Amniotic epithelial cell (primary cell): Measurements from ENCODE around the gene PTPRG.
A peak's percentile ranks its signal among the peaks of the same experiment; 100 is the strongest.
"Not testable (repeated sequence)": the region's sequence is repeated elsewhere in the genome, so short reads cannot be mapped to it uniquely, and the experiment has no call there.

Experiments
- DNase-seq: peaks from one replicate; pipeline ENCODE4 v3.0.0-alpha.2; 2010; ENCODE audit warnings: low read depth

PTPRG gene

DNA sequence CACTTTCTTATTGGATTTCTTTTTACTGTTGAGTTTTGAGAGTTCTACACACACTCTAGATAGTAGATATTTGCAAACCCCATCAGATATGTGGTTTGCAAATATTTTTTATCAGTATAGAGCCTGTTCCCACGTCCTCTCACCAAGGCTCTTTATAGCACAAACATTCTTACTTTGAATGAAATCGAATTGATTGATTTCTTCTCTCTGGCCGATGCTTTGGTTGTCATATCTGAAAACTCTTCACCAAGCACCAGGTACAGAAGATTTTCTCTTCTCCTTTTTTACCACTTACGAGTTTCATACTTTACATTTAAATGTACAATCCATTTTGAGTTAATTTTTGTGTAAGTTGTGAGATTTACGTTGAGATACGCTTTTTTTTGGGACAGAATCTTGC lies 163.4 kb downstream of the PTPRG start:
- DNase-seq = no peak

DNA sequence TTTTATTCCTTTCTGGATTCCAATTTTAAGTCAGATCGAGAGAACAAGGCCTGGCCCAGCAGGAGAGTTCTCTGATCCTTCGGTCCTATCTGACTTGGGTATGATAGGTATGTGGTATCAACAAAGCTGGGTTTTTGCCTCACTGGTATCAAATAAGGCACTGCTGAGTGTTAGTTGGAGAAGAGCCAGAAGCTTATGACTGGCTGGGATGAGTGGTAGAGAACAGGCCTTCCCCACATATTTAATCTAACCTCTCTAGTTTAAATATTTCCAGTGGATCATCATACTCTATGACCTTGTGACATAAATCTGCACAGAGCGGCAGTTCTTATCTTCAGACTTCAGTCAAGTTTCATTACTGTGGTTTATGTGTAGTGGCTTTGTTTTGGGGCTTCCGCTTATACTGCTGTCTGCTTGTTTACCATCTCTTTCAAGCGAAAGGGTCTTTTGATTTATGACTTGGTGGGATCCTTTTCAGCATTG lies 164.5 kb downstream of the PTPRG start:
- peak; percentile 91 for DNase-seq

DNA sequence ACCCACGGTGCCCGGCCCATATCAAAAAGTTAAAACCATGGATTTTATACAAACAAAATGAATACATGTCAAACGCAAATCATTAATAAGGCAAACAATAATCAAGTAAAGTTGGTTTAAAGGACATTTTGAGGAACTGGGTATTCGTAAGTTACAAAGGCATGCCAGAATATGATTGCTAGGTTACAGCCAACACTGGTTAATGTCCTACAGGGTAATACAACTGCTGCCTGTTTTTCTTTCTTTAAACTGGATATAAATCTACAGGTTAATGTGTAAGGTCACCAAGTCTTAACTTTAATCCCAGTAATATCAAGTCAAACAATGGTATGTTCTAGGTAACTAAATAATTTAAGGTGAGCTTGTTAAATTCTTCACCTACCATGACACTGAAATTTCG lies 166.1 kb downstream of the PTPRG start:
- no peak for DNase-seq

DNA sequence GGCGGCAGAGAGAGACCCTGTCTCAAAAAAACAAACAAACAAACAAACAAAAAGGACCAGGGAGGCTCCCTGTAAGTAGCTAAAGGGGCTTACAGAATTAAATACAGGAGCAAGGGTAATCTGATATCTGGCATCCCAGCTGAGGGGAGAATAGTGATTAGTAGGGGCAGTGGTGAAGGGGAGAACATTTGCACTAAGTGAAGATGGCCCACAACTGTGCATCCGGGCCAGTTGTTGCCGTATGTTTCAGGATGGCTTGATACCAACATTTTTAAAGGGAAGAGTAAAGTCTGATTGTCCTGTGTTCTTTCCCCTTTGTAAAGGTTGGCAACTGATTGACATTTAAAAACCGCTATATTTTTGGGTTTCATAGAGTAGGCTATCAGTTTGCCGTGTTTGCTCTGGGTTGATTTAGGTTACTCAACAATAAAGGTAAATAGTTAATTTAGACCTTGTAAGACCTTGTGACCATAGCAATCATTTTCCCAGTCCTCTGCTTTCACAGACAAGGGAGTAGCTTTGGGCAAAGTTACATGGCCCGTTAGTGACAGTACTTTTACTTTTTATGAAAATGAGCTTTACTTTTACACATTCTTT lies 167.8 kb downstream of the PTPRG start:
- DNase-seq = no peak

DNA sequence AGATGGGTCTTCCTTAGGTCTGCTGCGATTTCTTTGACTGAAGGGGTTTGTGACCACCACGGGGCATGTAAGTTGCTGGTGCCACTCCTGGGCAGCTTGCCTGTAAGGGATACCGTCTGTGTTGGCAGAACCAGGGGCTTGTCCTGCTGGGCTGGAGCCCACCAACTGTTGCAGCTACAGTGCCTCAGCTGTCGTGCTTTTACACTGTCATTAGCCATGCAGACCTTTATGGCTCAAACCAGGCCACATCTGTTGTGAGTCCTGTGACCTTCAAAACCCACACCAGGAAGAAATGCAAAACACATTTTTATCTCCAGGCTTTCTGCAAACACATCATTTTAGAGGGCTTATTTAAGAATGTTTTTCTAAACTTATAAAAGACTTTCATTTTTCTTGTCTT lies 168.7 kb downstream of the PTPRG start:
- no peak for DNase-seq

DNA sequence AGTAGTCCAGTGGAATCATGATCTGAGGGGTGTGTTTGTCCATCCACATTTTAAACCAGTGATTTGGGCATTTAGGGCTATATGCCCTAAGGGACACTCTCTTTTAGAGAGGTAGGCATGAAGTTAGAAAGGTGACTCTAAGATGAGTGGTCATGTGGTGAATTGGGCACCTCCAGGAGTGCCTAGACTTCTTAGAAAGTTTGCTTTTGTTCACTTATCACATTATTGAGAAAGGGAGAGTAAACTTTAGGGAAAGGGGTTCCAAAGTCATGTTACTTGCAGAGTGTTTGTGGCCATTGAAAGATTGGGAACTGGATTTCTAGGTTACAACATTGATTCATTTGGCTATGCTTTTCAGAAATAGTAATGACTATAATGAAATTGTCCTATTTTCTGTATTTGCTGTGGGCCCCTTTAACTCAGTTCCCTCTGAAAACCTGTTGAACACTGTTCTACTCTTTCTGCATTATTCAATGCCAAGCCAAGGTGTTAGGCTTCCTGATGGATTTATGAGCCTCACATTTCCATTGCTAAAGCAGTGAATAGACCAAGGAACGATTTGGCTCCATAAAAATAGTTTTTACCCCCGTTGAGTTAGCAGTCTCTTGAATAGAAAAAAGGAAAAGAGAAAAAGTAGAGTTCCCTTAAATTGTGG lies 169.3 kb downstream of the PTPRG start:
- DNase-seq = no peak

DNA sequence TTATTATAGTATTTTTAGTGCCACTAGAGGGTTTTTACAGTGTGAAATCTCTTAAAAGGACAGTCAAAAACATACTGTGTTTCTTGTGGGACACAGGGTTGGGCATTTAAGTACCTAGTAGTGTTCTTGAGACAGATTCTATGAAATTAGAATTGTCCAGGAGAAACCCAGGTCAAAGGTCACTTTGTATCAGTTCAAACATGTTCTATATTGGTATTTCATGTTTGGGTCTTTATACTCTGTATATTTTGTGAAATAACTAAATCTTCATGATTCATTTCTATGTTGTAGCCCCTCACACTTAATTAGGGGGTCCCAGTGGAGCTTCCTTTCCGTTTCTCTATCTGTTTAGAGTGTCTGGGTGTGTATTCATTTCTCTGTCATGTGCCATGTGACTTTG lies 171.6 kb downstream of the PTPRG start:
- DNase-seq = no peak

DNA sequence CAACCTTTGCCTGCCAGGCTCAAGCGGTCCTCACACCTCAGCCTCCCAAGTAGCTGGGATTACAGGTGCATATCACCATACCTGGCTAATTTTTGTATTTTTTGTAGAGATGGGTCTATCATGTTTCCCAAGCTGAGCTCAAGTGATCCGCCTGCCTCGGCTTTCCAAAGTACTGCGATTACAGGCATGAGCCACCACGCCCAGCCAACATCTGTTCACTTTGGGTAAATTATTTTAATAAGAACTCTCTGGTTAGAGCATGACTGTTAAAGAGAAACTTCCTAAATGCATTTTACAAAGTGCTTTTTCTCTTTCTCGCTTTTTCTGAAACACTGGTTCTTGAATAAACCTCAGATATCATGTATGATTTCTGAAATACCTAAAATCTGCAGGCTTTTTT lies 172.5 kb downstream of the PTPRG start:
- DNase-seq = no peak

DNA sequence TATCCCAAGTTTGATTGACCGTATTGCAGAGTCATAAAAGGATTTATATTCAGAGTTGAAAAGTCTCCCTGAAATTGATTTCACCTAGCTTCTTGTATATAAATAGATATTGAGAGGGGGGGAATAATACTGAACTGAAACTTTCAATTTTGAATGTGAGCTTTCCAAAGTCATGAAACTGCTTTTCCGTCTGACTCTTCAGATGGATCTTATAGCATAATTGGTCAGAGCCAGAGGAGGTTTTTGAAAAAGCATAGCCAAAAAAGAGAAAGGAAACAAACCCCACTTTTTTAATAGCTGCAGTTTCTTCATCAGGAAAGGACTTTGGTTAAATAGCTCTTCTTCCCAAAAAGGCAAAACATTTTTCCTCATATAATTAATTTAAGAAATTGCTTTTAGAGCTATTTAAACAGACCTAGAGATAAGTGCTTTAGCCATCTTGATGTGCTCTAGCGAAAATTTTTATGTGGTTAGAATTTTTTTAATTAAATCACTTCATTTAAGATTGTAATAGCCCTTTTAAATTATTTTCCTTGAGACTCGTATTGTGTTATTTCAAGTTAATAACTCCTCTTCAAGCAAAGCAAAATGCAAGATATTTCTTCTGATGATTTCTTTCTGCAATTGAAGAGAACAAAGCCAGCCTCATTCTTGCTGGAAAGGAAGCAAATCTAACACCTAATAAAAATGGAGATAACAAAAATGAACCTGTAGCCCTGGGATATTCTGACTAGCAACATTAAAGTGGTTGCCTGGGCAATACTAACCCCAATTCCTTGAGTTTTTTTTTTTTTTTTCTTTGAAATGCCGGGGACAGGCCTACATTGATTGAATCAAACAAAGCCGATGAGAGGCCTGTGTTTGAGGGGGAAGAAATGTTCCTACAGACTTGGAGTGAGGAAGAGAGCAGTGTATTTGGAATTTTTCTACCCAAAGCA lies 173.6 kb downstream of the PTPRG start:
- DNase-seq = no peak

DNA sequence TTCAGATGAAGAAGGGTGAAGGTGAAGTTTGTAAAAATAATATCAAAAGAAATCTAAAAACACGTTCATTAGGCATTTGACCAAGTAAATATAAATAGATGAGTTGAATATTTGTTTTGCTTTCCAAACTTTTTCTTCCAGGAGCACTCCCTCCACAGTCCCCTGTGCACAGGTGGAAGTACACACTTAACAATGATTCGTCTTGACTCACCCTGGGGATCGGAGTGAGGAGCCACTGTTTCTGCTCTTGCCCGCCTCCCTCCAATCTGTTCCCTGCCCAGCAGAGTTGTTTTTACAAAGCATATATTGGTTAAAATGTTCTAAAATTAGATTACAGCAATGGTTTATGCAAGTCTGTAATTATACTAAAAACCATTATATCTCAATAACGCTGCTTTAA lies 175.1 kb downstream of the PTPRG start:
- DNase-seq = no peak

DNA sequence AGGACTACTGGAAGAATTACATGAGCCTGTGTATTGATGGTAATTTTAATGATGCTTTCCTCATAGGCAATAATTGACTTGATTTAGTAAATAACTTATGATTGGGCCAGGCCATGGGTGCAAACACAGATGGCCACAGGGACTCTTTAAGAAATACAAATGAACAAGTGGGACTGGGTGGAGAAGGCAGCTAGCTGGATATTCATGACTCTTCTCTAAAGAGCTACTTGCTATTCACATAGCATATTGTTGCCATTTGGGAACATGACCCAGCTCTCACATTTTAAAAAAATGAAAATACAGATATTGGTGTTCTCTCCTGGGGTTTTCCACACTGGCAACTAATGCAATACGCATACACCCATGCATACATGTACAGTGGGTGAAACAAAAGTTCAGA lies 178.3 kb downstream of the PTPRG start:
- no peak for DNase-seq

DNA sequence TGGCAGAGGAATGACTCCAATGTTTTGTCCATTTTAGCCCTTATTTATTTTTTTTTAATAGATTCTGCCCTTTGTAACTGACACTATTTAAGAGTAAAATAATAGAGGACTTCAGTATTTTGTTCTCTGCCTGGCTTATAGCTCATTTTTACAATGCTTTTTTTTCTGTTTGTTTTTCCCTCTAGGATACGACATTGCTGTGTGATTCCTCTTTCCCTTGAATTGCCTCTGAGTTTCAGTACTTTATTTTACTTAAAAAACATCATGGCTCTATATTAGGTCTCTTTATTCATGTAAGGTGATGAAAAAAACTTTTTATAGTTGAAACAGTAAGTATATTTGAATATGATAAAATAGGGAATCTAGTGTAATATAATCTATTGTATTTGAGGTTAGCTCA lies 179.1 kb downstream of the PTPRG start:
- no peak for DNase-seq

DNA sequence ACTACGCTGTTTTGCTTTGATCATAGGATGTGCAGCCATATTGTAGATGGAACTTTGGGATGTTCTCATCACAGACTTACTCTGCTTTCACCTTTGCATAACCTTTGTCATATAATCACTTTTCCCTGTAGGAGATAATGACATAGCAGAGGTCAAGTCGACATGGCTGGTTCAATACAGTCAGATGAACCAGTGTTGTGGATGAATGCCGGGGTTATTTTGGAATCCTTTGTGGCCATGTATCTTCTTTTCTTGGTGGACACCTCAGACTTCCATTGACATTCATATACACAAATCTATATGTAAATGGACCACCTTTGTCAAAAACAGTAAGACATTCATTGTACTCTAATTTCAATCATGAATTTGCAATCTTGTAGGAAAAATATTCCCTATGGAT lies 180.2 kb downstream of the PTPRG start:
- no peak for DNase-seq

DNA sequence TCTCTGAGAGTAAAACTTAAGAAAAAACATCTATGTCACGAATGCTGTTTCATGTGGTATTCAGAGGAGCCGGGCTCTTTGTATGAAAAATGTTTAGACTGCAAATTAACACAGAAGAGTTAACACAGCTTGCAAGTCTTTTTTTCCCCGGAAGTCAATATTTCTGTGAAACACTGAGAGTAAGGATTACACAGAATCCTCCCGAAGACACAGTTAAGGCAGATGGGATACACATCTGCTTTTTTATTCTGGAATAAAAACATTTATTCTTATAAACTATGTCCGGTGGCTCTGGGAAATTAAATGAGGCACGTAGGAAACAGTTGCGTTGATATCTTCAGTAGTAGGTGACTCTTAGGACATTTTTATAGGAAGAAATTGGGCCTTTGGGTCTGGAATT lies 180.6 kb downstream of the PTPRG start:
- DNase-seq = no peak

DNA sequence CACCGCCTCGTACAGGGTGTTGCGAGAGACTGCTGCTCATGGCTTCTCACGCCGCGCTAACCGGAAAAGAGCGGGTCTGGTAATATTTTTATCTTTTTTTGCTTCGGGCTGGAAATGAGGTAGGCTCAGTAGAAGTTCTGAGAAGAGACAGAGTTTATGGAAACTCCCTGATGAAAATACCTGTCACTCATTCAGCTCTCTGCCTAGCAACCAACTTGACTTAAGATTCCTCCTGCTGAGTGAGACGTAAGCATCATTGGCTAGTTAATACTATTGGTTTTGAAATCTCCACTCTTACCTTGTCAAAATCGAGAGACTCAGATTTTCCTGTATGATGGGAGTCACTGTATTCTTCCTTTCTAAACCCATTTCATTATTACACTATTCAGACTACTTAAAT lies 181.7 kb downstream of the PTPRG start:
- no peak for DNase-seq

DNA sequence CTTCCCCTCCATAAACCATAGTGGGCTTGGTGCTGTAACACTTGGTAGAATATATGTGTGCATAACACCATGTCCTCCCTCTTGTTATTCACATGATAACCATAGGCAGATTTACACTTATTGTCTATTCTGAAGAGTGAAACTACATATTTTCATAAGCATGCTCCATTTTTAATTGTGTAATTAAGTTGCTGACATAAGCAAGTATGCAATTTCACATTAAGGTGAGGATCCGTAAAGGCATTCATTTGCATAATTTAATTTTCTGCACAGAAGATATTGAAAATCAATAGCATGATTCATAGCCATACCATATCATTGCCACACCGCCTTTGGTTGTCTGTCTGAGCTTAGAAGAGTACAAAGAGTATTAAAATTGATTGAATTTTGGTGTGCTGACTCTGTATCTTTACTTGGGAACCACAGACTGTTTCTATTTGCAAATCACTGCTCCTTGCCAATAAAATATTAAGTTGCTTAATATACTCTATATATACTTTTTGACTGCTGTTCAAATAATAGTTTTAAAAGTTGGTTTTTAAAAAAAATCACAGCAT lies 182.4 kb downstream of the PTPRG start:
- no peak for DNase-seq

DNA sequence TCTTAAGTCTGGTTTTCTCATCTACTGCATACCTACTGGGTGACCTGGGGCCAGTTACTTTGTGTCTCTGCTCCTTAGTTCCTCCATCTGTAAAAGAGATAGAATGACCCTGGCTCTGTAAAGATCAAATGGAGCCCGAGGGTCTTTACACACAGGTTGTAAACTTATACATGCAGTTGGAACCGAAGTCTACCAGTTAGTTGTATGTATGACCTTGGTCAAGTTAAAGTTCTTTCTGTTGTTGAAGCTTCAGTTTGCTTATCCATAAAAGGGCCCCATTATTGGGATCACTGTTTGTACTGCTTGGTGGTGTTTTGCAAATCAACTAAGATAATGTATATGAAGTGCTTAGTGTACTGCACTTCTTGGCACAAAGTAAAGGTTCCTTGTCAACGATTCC lies 186.9 kb downstream of the PTPRG start:
- DNase-seq = no peak

DNA sequence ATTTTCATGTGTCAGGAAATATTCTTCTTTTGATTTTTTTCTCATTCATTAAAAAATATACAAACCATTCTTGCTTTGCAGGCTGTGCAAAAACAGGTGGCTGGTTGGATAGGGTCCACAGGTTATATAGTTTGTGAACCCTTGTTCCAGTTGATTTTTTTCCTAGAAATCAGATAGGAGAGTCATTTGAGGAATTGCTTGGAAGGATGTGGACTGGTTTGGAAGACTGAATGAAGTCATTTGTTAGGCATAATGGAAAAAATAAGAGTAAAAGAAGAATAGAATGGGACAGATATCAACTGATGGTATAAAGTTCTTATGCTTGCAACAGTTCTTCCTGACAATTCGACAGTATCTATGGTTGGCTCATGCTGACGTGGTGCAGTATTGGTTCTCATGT lies 189.4 kb downstream of the PTPRG start:
- DNase-seq = no peak

DNA sequence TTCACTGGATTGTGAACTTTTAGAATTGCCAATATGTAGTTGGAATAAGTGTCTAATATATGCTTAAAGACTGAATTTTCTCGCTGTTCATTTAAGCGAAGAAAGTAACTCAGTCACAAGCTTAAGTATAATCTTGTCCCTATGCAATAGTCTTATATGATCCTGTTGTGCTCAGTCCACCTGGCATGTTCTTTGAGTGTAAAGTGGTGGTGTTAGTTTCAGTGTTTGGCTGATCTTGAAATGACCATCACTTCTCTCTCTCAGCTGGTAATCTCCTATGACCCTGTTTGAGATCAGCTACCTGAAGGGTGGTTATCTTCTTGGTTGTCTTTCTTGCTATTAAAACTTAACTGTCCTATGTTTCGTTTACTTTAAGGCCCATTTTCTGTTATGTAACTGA lies 197.5 kb downstream of the PTPRG start:
- DNase-seq = no peak

DNA sequence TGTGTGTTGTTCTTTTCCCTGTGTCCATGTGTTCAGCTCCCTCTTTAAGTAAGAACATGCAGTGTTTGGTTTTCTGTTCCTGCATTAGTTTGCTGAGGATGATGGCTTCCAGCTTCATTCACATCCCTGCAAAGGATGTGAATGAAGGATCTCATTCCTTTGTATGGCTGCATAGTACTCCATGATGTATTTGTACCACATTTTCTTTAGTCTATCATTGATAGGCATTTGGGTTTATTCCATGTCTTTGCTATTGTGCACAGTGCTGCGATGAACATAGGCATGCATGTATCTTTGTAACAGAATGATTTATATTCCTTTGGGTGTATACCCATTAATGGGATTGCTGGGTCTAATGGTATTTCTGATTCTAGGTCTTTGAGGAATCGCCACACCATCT lies 199.4 kb downstream of the PTPRG start:
- not testable (repeated sequence) for DNase-seq

DNA sequence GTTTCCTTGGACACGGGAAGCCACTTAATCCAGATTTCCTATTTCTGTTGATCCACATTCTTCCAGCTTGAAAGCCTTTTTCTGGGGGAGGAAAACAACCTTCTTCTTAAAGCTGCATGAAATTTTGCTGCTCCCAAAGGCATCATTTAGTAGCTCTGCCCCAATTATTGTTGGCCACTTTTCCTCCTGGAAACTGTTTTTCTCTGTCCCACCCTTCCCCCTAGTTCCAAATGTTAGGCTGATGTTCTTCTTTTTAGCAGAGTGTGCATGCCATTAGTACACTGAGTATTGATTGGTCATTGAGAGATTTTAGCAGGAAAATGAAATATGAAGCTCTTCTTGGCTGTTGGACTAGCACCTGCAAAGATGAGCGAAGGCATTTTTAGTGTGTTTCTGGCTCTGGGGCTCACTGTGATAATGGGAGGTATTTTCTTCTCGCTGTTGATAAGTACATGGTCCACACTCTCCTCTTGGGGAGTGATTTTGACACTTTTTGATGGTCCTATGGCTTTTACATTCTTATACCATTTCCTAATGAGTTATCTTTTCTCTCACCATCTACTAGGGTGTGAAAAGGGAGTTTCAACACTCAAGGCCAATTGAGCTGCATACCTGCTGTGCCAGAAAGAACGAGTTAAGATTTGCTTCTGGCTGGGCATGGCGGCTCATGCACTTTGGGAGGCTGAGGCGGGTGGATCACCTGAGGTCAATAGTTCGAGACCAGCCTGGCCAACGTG lies 200.5 kb downstream of the PTPRG start:
- no peak for DNase-seq
